GM18517 (cell line): ENCODE results near the gene P2RX7.
"Not testable (repeated sequence)": the region's sequence is repeated elsewhere in the genome, so short reads cannot be mapped to it uniquely, and the experiment has no call there.

Source experiments
- ATAC-seq: cut with Tn5 transposase; IDR thresholded peaks from one replicate; pipeline ENCODE4 v1.9.1; 2021; ENCODE audit warnings: mild to moderate bottlenecking, moderate library complexity; ENCODE audit not compliant: unreplicated experiment

Gene P2RX7

DNA sequence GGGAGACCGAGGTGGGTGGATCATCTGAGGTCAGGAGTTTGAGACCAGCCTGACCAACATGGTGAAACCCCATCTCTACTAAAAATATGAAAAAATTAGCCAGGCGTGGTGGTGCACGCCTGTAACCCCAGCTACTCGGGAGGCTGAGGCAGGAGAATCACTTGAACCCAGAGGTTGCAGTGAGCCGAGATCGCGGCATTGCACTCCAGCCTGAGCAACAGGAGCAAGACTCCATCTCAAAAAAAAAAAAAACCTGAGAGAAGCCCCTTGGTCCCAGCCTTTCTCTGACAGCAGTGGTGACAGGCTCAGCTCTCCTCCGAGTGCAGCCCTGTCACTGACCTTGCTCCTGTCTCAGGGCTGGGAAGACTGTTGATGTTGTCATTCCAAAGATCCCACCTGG lies 94.2 kb downstream of the P2RX7 start:
- ATAC-seq, result not testable (repeated sequence)

DNA sequence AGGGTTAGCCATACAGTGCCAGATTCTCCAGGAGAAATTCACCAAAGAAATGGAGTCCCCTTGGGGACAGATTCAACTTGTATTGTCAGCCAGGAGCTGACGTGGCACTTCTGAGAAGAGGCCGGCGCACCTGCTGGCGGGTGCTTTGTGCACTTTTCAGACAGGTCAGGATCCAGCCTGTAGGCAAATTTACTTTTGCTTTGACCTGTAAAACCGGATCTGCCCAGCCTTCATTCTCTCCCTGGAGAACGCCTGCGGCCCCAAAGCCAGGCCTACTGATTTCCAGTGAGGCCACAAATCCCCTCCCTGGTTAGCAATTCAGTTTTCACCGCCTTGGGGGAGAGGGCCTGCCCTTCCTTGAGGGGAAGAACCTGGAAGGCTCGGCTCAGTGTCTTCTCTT lies 94.6 kb downstream of the P2RX7 start:
- peak; percentile 71 for ATAC-seq

DNA sequence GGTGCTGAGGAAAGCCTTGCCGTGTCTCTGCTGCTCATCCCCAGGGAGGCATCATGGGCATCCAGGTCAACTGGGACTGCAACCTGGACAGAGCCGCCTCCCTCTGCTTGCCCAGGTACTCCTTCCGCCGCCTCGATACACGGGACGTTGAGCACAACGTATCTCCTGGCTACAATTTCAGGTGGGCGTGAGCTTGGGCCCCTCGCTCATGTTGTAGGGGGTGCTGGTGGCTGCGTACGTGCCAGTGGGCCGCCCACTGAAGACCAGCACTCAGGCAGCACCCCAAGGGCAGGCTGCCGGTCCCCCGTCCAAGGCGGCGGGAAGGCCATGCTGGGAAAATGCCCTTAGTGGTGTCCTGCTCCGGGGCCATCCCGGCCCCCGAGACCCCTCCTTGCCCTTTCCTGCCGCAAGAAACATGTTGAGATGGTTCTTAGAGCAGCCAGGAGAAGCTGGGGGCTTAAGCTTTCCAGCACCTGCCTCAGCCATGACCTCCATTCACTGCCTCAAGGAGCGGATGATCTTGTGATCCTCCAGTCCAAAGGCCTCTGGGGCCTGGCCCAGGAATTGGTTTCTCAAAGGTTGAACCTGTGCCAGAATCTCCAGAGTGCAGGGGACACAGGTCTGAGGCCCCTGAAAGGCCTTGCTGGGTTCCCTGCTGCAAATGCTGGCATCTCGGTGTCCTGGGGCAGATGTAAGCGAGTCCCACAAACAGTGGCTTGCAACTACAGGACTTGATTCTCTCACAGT lies 96.4 kb downstream of the P2RX7 start:
- ATAC-seq, result no peak

DNA sequence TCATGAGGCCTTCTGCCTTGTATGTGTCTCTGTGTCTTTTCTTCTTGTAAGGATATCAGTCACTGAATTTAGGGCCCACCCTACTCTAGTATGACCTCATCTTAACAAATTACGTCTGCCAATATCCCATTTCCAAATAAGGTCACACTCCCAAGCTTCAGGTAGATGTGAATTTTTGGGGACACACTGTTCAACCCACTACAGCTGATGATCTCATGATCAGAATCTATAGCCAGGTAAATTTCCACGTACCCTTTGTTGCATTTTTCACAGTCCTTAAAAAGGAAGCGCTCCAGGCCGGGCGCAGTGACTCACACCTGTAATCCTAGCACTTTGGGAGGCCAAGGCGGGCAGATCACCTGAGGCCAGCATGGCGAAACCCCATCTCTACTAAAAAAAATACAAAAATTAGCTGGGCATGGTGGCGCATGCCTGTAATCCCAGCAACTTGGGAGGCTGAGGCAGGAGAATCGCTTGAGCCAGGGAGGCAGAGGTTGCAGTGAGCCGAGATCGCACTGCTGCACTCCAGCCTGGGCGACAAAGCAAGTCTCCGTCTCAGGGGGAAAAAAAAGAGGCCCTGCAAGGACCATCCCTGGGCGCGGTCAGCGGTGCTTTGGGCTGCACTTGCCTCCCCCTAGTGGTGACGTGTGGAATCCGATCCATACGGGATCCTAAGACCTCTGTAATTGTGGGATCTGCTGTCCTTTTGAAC lies 97.3 kb downstream of the P2RX7 start:
- not testable (repeated sequence) for ATAC-seq

DNA sequence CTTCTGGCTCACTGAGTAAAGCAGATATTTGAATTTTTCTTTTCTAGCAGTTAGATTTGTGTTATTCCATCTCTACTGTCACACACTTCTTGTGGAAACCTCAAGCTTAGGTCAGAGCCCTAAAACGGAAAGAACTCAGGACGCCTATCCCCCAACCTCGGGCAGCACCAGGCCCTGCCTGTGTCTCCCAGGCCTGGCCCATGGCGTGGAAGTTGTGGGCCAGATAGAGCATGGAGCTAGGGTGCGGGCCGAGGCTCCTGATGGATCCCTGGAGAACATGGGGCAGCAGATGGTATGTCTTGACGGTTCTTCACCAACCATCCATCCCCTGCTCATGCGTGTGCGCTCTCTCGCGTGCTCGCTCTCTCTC lies 97.8 kb downstream of the P2RX7 start:
- no peak for ATAC-seq

DNA sequence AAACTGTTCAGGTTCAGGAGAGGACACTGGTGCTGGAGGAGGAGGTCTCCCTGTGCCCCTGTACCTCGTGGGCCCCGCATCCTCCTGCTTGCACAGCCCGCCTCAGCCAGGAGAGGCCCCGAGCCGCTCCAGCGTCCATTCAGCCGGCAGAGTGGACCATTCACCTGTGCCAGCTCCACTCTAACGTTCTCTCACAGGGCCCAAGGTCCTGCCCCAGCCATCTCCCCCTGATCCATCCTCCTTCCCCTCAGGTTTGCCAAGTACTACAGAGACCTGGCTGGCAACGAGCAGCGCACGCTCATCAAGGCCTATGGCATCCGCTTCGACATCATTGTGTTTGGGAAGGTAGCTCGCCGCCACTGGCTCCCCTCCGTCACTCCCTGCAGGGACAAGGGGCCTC lies 99.5 kb downstream of the P2RX7 start:
- ATAC-seq, result no peak

DNA sequence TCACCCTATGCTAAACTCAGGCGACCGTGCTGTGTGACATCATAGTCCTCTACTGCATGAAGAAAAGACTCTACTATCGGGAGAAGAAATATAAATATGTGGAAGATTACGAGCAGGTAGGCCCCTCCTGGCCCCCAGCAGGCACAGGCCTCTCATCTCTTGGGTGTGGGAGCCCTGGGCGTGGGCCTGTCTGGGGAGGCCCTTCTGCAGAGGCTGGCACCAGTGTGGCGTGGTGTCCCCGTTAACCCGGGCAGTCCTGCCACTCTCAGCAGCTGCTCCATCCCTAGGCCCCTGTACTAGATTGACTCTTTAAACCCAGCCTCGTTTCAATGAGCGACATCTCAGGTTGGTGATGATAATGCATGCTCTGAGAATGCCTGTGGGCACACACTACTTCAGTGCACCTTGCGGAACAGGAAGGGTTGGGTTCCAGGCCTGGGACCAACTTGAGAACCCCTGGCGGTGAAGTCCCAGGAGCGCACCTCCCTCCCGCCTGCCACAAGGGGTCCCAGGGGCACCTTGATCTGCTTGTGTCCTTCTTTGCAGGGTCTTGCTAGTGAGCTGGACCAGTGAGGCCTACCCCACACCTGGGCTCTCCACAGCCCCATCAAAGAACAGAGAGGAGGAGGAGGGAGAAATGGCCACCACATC lies 100.4 kb downstream of the P2RX7 start:
- ATAC-seq, result no peak

DNA sequence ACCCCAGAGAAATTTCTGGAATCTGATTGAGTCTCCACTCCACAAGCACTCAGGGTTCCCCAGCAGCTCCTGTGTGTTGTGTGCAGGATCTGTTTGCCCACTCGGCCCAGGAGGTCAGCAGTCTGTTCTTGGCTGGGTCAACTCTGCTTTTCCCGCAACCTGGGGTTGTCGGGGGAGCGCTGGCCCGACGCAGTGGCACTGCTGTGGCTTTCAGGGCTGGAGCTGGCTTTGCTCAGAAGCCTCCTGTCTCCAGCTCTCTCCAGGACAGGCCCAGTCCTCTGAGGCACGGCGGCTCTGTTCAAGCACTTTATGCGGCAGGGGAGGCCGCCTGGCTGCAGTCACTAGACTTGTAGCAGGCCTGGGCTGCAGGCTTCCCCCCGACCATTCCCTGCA lies 100.9 kb downstream of the P2RX7 start:
- no peak for ATAC-seq

DNA sequence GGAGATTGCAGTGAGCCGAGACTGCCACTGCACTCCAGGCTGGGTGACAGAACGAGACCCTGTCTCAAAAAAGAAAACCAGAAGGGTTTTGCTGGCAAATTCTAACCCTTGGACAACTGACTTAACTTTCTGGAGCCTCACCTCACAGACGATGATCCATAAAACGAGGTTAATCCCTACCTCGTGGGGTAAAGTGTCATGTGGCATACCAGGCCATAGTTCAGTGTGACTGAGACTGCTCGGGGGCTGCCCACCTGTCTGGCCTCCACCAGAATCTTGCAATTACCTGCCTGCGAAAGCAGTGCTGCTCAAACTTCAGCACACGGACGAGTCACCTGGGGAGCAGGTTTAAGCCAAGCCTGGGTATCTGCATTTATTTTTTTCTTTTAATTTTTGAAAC lies 104.1 kb downstream of the P2RX7 start:
- no peak for ATAC-seq

DNA sequence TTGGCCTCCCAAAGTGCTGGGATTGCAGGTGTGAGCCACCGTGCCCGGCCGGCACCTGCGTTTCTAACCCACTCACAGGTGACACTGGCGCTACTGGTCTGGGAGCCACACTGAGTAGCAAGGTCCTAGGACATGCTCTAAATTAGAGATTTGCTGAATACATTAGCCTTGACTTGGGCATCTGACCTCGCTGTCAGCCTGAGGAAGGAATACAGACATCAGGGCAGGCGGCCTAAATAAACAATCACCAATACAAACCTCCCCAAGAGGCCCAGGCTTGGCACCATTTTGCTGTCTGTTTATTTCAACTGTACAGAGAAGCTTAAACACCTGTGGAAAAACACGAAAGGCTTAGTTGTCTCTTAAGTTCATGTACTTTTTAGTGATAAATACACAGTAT lies 104.7 kb downstream of the P2RX7 start:
- no peak for ATAC-seq
